NCI-H2227 treated with DMSO at 0.1 percent for 48 hours (cell line): Measurements from ENCODE around the gene AKAP1.

Experiments
- DNase-seq: peaks from one replicate; lab custom pipeline; 2025; lab: John Stamatoyannopoulos, UW

The AKAP1 gene

GRCh38 chr17:57084802-57085447 lies at the start of gene AKAP1:
Gene AKAP1 (plus strand): TSS chr17:57085246. CDS start chr17:57105465, 20,219 bp downstream.
- peak; percentile 93 for DNase-seq

GRCh38 chr17:57035971-57036481 lies 49.0 kb upstream of the AKAP1 start:
- peak; percentile 81 for DNase-seq

- DNase-seq: no peak
Measured at GRCh38 chr17:57037411-57037810, 47.6 kb upstream of the AKAP1 start.

- DNase-seq: no peak
Measured at GRCh38 chr17:57038486-57038885, 46.6 kb upstream of the AKAP1 start.

- DNase-seq: no peak
Measured at GRCh38 chr17:57040571-57040970, 44.5 kb upstream of the AKAP1 start.

- no peak for DNase-seq
Measured at GRCh38 chr17:57043276-57043675, 41.8 kb upstream of the AKAP1 start.

- DNase-seq: no peak
Measured at GRCh38 chr17:57044976-57045867, 39.8 kb upstream of the AKAP1 start.

- DNase-seq: no peak
Measured at GRCh38 chr17:57045868-57046704, 39.0 kb upstream of the AKAP1 start.

GRCh38 chr17:57046749-57047148 lies 38.3 kb upstream of the AKAP1 start:
- DNase-seq: no peak

GRCh38 chr17:57048096-57048495 lies 37.0 kb upstream of the AKAP1 start:
- DNase-seq: no peak

GRCh38 chr17:57050306-57050705 lies 34.7 kb upstream of the AKAP1 start:
- DNase-seq: no peak

- DNase-seq: no peak
Measured at GRCh38 chr17:57051886-57052361, 33.1 kb upstream of the AKAP1 start.

- DNase-seq: no peak
Measured at GRCh38 chr17:57062865-57063264, 22.2 kb upstream of the AKAP1 start.

- DNase-seq: no peak
Measured at GRCh38 chr17:57067162-57067561, 17.9 kb upstream of the AKAP1 start.

- DNase-seq: no peak
Measured at GRCh38 chr17:57067781-57068180, 17.3 kb upstream of the AKAP1 start.

- DNase-seq: no peak
Measured at GRCh38 chr17:57068222-57068658, 16.8 kb upstream of the AKAP1 start.

GRCh38 chr17:57068707-57069106 lies 16.3 kb upstream of the AKAP1 start:
- DNase-seq: no peak

GRCh38 chr17:57071991-57072944 lies 12.8 kb upstream of the AKAP1 start:
- DNase-seq: no peak

GRCh38 chr17:57073626-57074025 lies 11.4 kb upstream of the AKAP1 start:
- no peak for DNase-seq

- DNase-seq: no peak
Measured at GRCh38 chr17:57075193-57075592, 9.9 kb upstream of the AKAP1 start.

- no peak for DNase-seq
Measured at GRCh38 chr17:57075785-57076184, 9.3 kb upstream of the AKAP1 start.
